Colonic mucosa (tissue), 4 donors: ENCODE measurements around the gene TGFBR3. TPM values are rescaled to one million over a fixed set of nuclear protein-coding genes. Genes with fewer than 3 reads are reported as not detected.

ENCODE experiments used
- DNase-seq: peaks from one replicate; pipeline ENCODE4 v3.0.0-alpha.2; 2020
- H3K27ac ChIP-seq: fragments of 200-600 bp; one replicate; pipeline ENCODE4 v1.8.0; 2021
- H3K27me3 ChIP-seq: fragments of 200-600 bp; one replicate; pipeline ENCODE4 v1.8.0; 2021
- H3K36me3 ChIP-seq: fragments of 200-600 bp; one replicate; pipeline ENCODE4 v1.8.0; 2021
- H3K4me1 ChIP-seq: fragments of 200-600 bp; one replicate; pipeline ENCODE4 v1.8.0; 2021; ENCODE audit warnings: mild to moderate bottlenecking
- H3K4me3 ChIP-seq: fragments of 200-600 bp; one replicate; pipeline ENCODE4 v1.8.0; 2021
- H3K9ac ChIP-seq, 2 donors: one replicate each; pipeline ENCODE4 v1.7.0; 2013; ENCODE audit warnings: control low read depth in 2 of 2, low read depth in 2 of 2, low read length in 2 of 2
- H3K9me3 ChIP-seq: fragments of 200-600 bp; one replicate; pipeline ENCODE4 v1.8.0; 2021
- CTCF ChIP-seq: fragments of 200-600 bp; IDR thresholded peaks from one replicate; pipeline ENCODE4 v1.8.0; 2022; ENCODE audit warnings: antibody characterized with exemption, mild to moderate bottlenecking
- intact Hi-C: fragments of 100-400 bp; cut with DNase I; formaldehyde crosslinking; loops from one replicate; pipeline ENCODE4 v1.14.1; 2022
- total RNA-seq, 2 donors: library from RNA; stranded (reverse); fragmentation: NEBNext Ultra II Directional in 1 of 2; extraction: Animal tissue kit (Norgen Biotek cat#: 25700) in 1 of 2; gene quantifications; one replicate each; pipeline ENCODE4 v1.2.1, GENCODE V29; 2021
- donor health status: healthy.
- donor health status: DM: no; HTN: no; CAD: no.
- donor health status: DM: no; HTN: no; CAD: no.

TGFBR3 gene
- total RNA-seq, 2 donors from 2014 or later: 8.4 to 16.0 TPM

- Histone ChIP-seq H3K27me3 (no peaks in the 10 kb centered on the region), H3K4me1 (no peaks in the 10 kb centered on the region), H3K4me3 (no peak overlapping the region), H3K9ac (no peak overlapping the region), H3K27ac (no peak overlapping the region), H3K36me3 (no peaks in the 10 kb centered on the region), H3K9me3 (no peaks in the 10 kb centered on the region)
- intact Hi-C loops: no loop called here
- DNase-seq: no peak
- TF ChIP-seq CTCF: no peak
Measured at GRCh38 chr1:91891969-91892368, 6.0 kb upstream of the TGFBR3 start.

- Histone ChIP-seq H3K27me3 (no peaks in the 10 kb centered on the region), H3K9me3 (no peaks in the 10 kb centered on the region), H3K36me3 (no peaks in the 10 kb centered on the region), H3K4me3 (no peak overlapping the region), H3K4me1 (no peaks in the 10 kb centered on the region), H3K27ac (no peak overlapping the region), H3K9ac (no peak overlapping the region)
- DNase-seq: no peak
- intact Hi-C loops: no loop called here
- TF ChIP-seq CTCF: no peak
Measured at GRCh38 chr1:91891454-91891853, 5.5 kb upstream of the TGFBR3 start.

GRCh38 chr1:91889717-91890459 is 3.9 kb upstream of the TGFBR3 start:
- no peak for DNase-seq

GRCh38 chr1:91885213-91885715 is 687 bp downstream of the TGFBR3 start:
- no peak for TF ChIP-seq CTCF
- Histone ChIP-seq H3K27me3 (no peaks in the 10 kb centered on the region), H3K36me3 (no peaks in the 10 kb centered on the region), H3K9me3 (no peaks in the 10 kb centered on the region), H3K27ac (peak overlapping the region; percentile 81), H3K9ac (peak overlapping the region; percentile 76 to 95), H3K4me1 (no peaks in the 10 kb centered on the region), H3K4me3 (peak overlapping the region; percentile 72)
- intact Hi-C loops: loop anchor here (10.0 kb wide), 1 partner anchor 170 kb away; no protein-coding TSS in a partner anchor
- DNase-seq: peak; percentile 37

More at GRCh38 chr1:91889717-91890459, 3.9 kb upstream of the TGFBR3 start:
- Histone ChIP-seq H3K27me3 (no peaks in the 10 kb centered on the region), H3K36me3 (no peaks in the 10 kb centered on the region), H3K4me1 (no peaks in the 10 kb centered on the region), H3K9ac (no peak overlapping the region), H3K4me3 (no peak overlapping the region), H3K27ac (no peak overlapping the region), H3K9me3 (no peaks in the 10 kb centered on the region)
- TF ChIP-seq CTCF: no peak
- intact Hi-C loops: loop anchor here (10.0 kb wide), 1 partner anchor 175 kb away; no protein-coding TSS in a partner anchor

GRCh38 chr1:91884459-91885212 is 1.3 kb downstream of the TGFBR3 start:
- peak overlapping the region; percentile 76 to 95 for H3K9ac ChIP-seq

More at GRCh38 chr1:91884459-91885212, 1.3 kb downstream of the TGFBR3 start:
- intact Hi-C loops: loop anchor here (10.0 kb wide), 1 partner anchor 170 kb away; no protein-coding TSS in a partner anchor
- Histone ChIP-seq H3K4me3 (peak overlapping the region; percentile 72), H3K36me3 (no peaks in the 10 kb centered on the region), H3K27ac (peak overlapping the region; percentile 81), H3K9me3 (no peaks in the 10 kb centered on the region), H3K27me3 (no peaks in the 10 kb centered on the region), H3K4me1 (no peaks in the 10 kb centered on the region)
- peak; percentile 33 for DNase-seq
- TF ChIP-seq CTCF: no peak
